ENCODE data around the gene DGKA. TPM values are rescaled to one million over a fixed set of nuclear protein-coding genes. Genes with fewer than 3 reads are reported as not detected.

Gene DGKA
- total and polyA plus RNA-seq, 2 of the 4 experiments (the other 2 are of a cell fraction): 71.9 to 75.1 TPM

DNA sequence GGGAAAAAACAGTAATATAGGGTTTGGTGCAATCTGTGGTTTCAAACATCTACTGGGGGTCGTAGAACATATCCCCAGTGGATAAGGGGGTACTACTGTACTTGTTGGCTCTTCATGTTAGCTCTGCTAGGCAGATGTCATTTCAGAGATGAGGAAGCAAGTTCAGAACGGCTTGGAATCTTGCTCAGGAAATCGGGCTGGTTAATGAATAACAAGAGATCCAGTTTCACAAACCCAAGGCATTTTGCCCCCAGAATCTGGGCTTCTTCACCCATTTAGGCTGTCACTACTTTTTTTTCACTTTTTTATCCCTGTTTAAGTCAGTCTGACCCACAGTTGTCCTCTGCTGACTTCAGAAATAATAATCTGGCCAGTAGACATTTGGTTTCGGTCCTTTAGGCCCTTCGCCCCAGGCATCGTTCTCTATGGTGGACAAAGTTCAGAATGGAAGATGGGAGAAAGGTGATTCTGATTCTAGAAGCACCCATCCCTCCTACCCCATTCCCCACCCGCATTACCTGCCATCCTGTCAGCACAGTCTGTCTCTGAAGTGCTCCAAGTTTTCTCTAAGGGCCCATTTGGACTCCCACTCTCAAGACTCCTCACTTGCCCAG lies 70.6 kb downstream of the DGKA start:
- Histone ChIP-seq H4K5ac (ENCODE audit: low read depth, low read length) (no peak overlapping the region), H3K4me3 (ENCODE audit: insufficient read depth, low read depth, low read length) (no peak overlapping the region), H3K4me1 (ENCODE audit: control insufficient read depth, insufficient read depth, low read length) (peaks cover 2% of the 10 kb centered on the region; the same call in 1 of the 2 replicates), H4K20me1 (ENCODE audit: insufficient read depth, low read length) (no peaks in the 10 kb centered on the region), H3K9me1 (ENCODE audit: insufficient read depth, low read length) (peaks cover 13% of the 10 kb centered on the region; the same call in 1 of the 2 replicates), H3K9me3 (ENCODE audit: control insufficient read depth, insufficient read depth, low read length) (no peaks in the 10 kb centered on the region), H3K9ac (ENCODE audit: low read depth, low read length) (no peak overlapping the region), H4K91ac (ENCODE audit: insufficient read depth, low read depth, low read length) (no peak overlapping the region), H2AFZ (replicated peaks; ENCODE audit: low read length, poor library complexity) (no peak overlapping the region), H3K23ac (ENCODE audit: low read depth, low read length) (no peak overlapping the region), H3K27me3 (ENCODE audit: control insufficient read depth, insufficient read depth, low read length) (no peaks in the 10 kb centered on the region), H3K14ac (replicated peaks; ENCODE audit: low read depth, low read length) (no peak overlapping the region), H3K18ac (ENCODE audit: low read depth, low read length) (no peak overlapping the region), H3K36me3 (ENCODE audit: control insufficient read depth, insufficient read depth, low read length) (peaks cover 18% of the 10 kb centered on the region), H2BK15ac (ENCODE audit: low read depth, low read length) (no peak overlapping the region), H3K56ac (ENCODE audit: extremely low read depth, insufficient read depth, low read length) (no peak overlapping the region), H2BK120ac (ENCODE audit: low read depth, low read length) (no peak overlapping the region), H3K4me2 (ENCODE audit: low read depth, low read length) (no peak overlapping the region), H2BK5ac (ENCODE audit: low read depth, low read length, poor library complexity, severe bottlenecking) (no peak overlapping the region), H3K79me1 (ENCODE audit: low read depth in 1 of 2, low read length in 2 of 2) (peaks cover 5 to 16% of the 10 kb centered on the region in 2 experiments), H2AK9ac (replicated peaks; ENCODE audit: low read depth, low read length, poor library complexity) (no peak overlapping the region), H4K8ac (ENCODE audit: low read depth in 2 of 2, low read length in 2 of 2) (no peak overlapping the region), H3K27ac (ENCODE audit: insufficient read depth, low read length) (no peak overlapping the region), H2AK5ac (ENCODE audit: low read depth, low read length) (no peak overlapping the region), H3K4ac (ENCODE audit: low read depth, low read length) (no peak overlapping the region), H2BK20ac (ENCODE audit: low read depth, low read length) (no peak overlapping the region)
- BruUV-seq (replicated peaks): no TSS peak
- dilution Hi-C loops (cut with HindIII; ENCODE audit: low sequenced_read_pairs, unreplicated experiment): no loop called here
- intact Hi-C loops (cut with micrococcal nuclease): no loop called here
- ChIA-PET CTCF (no interaction called here), POLR2A (ENCODE audit: unreplicated experiment) (no interaction called here)
- DNase-seq (no peak), ATAC-seq (ENCODE audit: low read depth) (no peak)
- in situ Hi-C loops (cut with MboI; ENCODE audit: low sequenced_read_pairs): no loop called here
- TF ChIP-seq RAD21 (IDR thresholded peaks at IDR 0.05; ENCODE audit: low read length) (no peak), POLR2A (IDR thresholded peaks at IDR 0.05; ENCODE audit: low read depth, low read length) (no peak), RFX5 (IDR thresholded peaks at IDR 0.05; ENCODE audit: low read depth, low read length) (no peak), SMC3 (IDR thresholded peaks at IDR 0.05; ENCODE audit: low read depth, low read length) (no peak), MXI1 (IDR thresholded peaks at IDR 0.05; ENCODE audit: borderline replicate concordance, low read depth, low read length) (no peak), MAFK (IDR thresholded peaks at IDR 0.05; ENCODE audit: low read depth, low read length) (no peak), CHD1 (IDR thresholded peaks at IDR 0.05; ENCODE audit: low read depth, low read length) (no peak), RCOR1 (IDR thresholded peaks at IDR 0.05; ENCODE audit: insufficient replicate concordance, low read length) (no peak), NFE2L2 (IDR thresholded peaks at IDR 0.05; ENCODE audit: low read depth, low read length) (no peak), CEBPB (IDR thresholded peaks at IDR 0.05; ENCODE audit: low read depth, low read length) (no peak), ELK1 (IDR thresholded peaks at IDR 0.05; ENCODE audit: borderline replicate concordance, low read depth, low read length) (no peak), MAZ (IDR thresholded peaks at IDR 0.05; ENCODE audit: borderline replicate concordance, low read depth, low read length) (no peak), FOS (IDR thresholded peaks at IDR 0.05; ENCODE audit: low read depth, low read length) (no peak)
- TF ChIP-seq, protein P1, sequence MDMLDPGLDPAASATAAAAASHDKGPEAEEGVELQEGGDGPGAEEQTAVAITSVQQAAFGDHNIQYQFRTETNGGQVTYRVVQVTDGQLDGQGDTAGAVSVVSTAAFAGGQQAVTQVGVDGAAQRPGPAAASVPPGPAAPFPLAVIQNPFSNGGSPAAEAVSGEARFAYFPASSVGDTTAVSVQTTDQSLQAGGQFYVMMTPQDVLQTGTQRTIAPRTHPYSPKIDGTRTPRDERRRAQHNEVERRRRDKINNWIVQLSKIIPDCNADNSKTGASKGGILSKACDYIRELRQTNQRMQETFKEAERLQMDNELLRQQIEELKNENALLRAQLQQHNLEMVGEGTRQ (IDR thresholded peaks at IDR 0.05; ENCODE audit: low read depth, low read length): no peak
- no CpG with 5 or more reads among the region's 7 CpGs for WGBS, 2 experiments (ENCODE audit: extremely low coverage in 2 of 2, insufficient read length in 1 of 2)

Data from IMR-90 (cell line).